GM13977 (cell line): Measurements from ENCODE around the gene NECTIN1.
A peak's percentile ranks its signal among the peaks of the same experiment; 100 is the strongest.

ENCODE experiments used
- DNase-seq: peaks from one replicate; pipeline ENCODE4 v3.0.0; 2012; ENCODE audit warnings: low spot score
- in situ Hi-C: fragments of 300-500 bp; cut with MboI; formaldehyde crosslinking; loops from one replicate; pipeline ENCODE4 v1.12.0; 2022; ENCODE audit warnings: low sequenced_read_pairs, low pct_unique_long_range_greater_than_20kb, mixed read lengths, inconsistent platforms; ENCODE audit not compliant: unreplicated experiment
- TF ChIP-seq, protein P1 (sequence below): IDR thresholded peaks from 2 replicates; pipeline ENCODE4 v1.5.1; 2012; ENCODE audit warnings: mild to moderate bottlenecking, control low read depth; ENCODE audit not compliant: insufficient read depth; ENCODE audit errors: extremely low read depth, missing control alignments

Gene NECTIN1

DNA sequence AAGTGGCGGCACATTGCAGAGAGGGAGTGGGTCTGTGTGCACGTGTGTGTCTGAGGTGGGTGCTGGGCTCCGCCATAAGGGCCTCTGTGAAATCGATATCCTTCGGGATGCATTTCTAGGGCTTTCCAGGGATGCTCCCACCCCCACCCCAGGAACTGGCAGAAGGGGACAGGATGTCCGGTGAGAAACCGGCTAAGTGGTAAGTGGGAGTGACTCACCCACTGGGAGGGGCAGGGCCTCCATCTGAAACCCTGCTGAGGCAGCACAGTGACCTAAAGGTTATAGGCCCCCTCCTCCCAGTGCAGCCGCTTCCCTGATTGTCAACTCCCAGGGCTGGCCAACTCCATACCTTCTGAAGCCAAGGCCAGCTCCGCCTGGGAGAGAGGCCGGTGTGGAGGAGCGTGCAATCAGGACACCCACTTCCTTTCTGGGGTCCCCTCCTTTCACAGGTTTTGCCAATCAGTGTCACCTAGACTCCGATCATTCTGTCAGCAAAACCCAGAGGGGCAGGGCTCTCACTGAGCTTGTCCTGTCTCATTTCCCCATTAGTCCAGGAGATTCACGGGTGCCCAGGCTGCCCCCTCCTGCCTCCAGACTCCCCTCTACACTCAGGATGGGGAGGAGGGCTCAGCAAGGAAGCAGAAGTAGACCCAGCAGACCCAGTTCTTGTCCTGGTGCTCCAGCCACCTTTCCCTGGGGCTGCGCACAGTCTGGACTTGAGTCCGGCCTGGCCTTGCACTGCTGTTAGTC is 44.5 kb downstream of the NECTIN1 start:
- in situ Hi-C loops: no loop called here
- TF ChIP-seq, protein P1, sequence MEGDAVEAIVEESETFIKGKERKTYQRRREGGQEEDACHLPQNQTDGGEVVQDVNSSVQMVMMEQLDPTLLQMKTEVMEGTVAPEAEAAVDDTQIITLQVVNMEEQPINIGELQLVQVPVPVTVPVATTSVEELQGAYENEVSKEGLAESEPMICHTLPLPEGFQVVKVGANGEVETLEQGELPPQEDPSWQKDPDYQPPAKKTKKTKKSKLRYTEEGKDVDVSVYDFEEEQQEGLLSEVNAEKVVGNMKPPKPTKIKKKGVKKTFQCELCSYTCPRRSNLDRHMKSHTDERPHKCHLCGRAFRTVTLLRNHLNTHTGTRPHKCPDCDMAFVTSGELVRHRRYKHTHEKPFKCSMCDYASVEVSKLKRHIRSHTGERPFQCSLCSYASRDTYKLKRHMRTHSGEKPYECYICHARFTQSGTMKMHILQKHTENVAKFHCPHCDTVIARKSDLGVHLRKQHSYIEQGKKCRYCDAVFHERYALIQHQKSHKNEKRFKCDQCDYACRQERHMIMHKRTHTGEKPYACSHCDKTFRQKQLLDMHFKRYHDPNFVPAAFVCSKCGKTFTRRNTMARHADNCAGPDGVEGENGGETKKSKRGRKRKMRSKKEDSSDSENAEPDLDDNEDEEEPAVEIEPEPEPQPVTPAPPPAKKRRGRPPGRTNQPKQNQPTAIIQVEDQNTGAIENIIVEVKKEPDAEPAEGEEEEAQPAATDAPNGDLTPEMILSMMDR: no peak
- no peak for DNase-seq

DNA sequence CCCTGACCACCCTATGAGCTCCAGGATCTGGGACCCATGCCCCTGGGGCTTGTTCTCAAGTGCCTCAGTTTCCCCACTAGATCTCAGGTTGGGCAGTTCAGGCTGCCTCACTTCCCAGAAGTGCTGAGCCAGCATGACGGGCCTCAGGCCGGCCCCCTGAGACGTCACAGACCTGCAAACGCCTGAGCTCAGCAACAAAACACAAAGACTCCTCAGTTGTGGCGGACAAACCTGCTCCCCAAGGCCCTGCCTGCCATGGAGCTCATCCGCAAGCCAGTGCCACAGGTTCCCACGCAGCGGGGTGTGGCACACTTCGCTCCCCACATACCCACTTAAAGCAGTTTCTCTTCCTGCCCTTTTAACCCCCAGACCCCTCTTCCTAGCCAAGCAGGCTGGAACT is 45.2 kb downstream of the NECTIN1 start:
- DNase-seq: no peak
- TF ChIP-seq, protein P1: no peak
- in situ Hi-C loops: no loop called here

DNA sequence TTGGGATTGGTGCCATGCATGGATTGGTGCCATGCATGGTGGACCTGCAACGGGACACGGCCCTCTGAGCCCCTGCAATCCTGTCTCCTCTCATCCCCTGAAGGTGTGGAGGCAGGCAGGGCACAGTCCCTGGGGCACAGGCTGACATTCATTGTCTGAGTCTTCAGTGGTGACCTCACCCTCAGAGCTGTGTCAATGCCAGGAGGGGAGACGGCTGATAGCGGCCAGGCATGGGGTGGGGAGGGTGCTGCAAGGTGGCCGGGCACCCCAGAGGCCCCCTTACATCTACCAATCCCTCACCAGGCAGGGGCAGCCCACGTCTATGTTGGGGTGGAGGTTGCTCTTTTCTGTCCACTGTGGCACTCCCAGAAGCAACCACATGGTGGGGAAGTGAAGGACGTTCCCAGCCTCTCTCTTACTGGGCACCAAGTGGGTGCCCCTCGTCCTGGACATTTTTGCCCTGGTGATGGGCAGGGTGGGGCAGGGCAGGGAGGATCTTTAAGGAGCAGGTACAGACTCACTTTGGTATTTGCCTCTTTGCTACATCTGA is 47.6 kb downstream of the NECTIN1 start:
- no peak for DNase-seq
- TF ChIP-seq, protein P1: peak; percentile 15
- in situ Hi-C loops: no loop called here

DNA sequence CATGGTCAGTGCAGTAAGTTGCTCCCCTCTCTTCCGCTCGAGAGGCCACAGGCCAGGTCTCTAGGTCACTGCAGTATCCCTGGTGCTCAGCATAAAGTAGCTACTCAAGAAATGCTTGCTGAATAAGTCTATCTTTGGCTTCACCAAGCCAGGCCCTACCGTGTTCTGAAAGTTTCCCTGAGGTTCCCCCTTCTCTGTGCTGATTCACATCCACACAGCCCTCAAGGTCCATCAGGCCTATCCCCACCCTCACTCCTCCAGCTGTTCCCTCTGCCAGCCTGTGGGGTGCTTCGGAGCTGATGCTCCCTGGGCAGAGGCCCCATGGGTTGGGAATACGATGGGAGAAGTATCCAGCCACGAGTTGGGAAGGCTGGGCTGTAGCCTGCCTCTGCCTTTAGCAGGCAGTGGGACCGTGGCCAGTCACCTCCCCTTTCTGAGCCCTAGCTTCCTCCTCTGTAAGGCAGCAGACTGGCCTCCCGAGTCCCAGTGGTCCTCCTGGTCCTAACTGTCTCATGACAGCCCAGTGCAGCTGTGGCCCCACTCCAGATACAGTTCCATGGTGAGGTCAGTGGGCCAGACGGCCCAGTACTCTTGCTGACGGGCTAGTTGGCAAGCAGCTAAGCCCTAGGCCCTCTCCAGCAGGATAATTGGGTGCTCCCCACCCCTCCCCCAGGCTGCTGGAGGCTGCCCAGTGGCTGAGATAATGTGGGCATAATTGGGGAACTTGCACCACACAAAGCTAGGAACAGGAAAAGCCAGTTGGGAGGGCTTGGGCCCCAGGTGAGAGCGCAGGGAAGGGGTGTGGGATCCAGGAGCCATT is 48.2 kb downstream of the NECTIN1 start:
- in situ Hi-C loops: no loop called here
- no peak for DNase-seq
- TF ChIP-seq, protein P1: no peak

DNA sequence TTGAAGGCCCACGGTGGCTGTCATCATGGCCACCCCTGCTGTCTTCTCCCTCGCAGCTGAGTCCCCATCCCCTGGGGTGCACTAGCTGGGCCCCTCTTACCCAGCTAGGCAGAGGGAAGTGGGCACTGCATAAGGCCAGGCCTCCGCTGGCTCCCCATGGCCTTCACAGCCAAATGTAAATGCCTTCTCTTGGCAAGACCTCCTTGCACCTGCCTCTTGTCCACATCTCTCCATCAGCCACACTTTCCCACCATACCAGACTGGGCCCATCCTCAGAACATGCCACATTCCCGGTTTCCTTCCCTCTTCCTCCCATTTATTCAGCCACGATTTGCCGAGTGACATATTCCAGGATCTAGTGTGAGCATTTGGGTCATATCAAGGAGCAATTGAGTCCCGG is 49.7 kb downstream of the NECTIN1 start:
- DNase-seq: no peak
- TF ChIP-seq, protein P1: no peak
- in situ Hi-C loops: loop anchor here (10.0 kb wide), 1 partner anchor 425 kb away; no protein-coding TSS in a partner anchor

DNA sequence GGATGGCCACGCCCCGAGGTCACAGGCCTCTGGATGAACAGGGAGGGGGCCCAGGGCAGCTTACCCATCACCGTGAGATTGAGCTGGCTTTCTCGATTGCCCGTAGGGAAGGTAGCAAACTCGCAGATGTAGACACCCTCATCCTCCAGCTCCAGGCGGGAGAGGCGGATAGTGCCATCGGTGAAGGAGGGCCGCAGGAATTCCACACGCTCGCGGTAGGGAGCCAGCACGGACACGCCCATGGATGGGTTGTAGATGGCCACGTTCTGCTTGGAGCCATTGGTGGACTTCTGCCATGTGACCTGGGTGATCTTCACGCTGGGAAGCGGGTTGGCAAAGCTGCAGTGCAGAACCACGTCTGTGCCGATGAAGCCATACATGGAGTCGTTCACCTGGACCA is 50.6 kb downstream of the NECTIN1 start:
- TF ChIP-seq, protein P1: no peak
- DNase-seq: no peak
- in situ Hi-C loops: loop anchor here (10.0 kb wide), 1 partner anchor 426 kb away; no protein-coding TSS in a partner anchor
